ENCODE measurements around the gene DIAPH3. TPM values are rescaled to one million over a fixed set of nuclear protein-coding genes. Genes with fewer than 3 reads are reported as not detected.

Gene DIAPH3
- total RNA-seq, 2 experiments from 2014 or later, result 0.08 to 0.11 TPM

GRCh38 chr13:59734393-59734792, 429.3 kb downstream of the DIAPH3 start:
- Histone ChIP-seq H3K4me3 (ENCODE audit: low read length) (no peak overlapping the region), H3K27ac (ENCODE audit: low read depth in 1 of 2, low read length in 2 of 2) (no peak overlapping the region), H3K27me3 (ENCODE audit: control insufficient read depth in 1 of 2, insufficient read depth in 2 of 2, low read length in 2 of 2) (no peaks in the 10 kb centered on the region), H3K36me3 (ENCODE audit: insufficient read depth, low read length) (no peaks in the 10 kb centered on the region), H3K4me1 (ENCODE audit: insufficient read depth, low read length) (no peaks in the 10 kb centered on the region), H3K9me3 (ENCODE audit: control insufficient read depth in 1 of 2, insufficient read depth in 1 of 2, low read length in 2 of 2) (no peaks in the 10 kb centered on the region)
- Mint-ChIP-seq H3K9me3 (no peaks in the 10 kb centered on the region), H3K4me1 (ENCODE audit: low read depth) (no peaks in the 10 kb centered on the region), H3K27me3 (no peaks in the 10 kb centered on the region), H3K4me3 (no peak overlapping the region), H3K27ac (no peak overlapping the region), H3K36me3 (ENCODE audit: low read depth) (no peaks in the 10 kb centered on the region)
- CTCF ChIA-PET, result no interaction called here
- POLR2A ChIA-PET, result no interaction called here
- intact Hi-C loops (cut with DNase I, micrococcal nuclease), result no loop called here
- TF ChIP-seq CTCF (IDR thresholded peaks at IDR 0.05), result no peak
- ATAC-seq (ENCODE audit: poor library complexity) (no peak), DNase-seq (no peak)

- H3K27me3 ChIP-seq (ENCODE audit: control insufficient read depth in 1 of 2, insufficient read depth in 2 of 2, low read length in 2 of 2), result no peaks in the 10 kb centered on the region
- H3K9me3 Mint-ChIP-seq, result no peaks in the 10 kb centered on the region
- H3K4me1 ChIP-seq (ENCODE audit: insufficient read depth, low read length), result no peaks in the 10 kb centered on the region
- ChIA-PET CTCF (no interaction called here), POLR2A (no interaction called here)
- intact Hi-C loops (cut with DNase I, micrococcal nuclease), result no loop called here
- no peak overlapping the region for H3K4me3 ChIP-seq (ENCODE audit: low read length)
- DNase-seq (no peak), ATAC-seq (ENCODE audit: poor library complexity) (no peak)
- TF ChIP-seq CTCF (IDR thresholded peaks at IDR 0.05), result no peak
- no peaks in the 10 kb centered on the region for H3K9me3 ChIP-seq (ENCODE audit: control insufficient read depth in 1 of 2, insufficient read depth in 1 of 2, low read length in 2 of 2)
- H3K36me3 ChIP-seq (ENCODE audit: insufficient read depth, low read length), result no peaks in the 10 kb centered on the region
- no peak overlapping the region for H3K4me3 Mint-ChIP-seq
- no peaks in the 10 kb centered on the region for H3K27me3 Mint-ChIP-seq
- no peak overlapping the region for H3K27ac Mint-ChIP-seq
- H3K36me3 Mint-ChIP-seq (ENCODE audit: low read depth), result no peaks in the 10 kb centered on the region
- no peak overlapping the region for H3K27ac ChIP-seq (ENCODE audit: low read depth in 1 of 2, low read length in 2 of 2)
- H3K4me1 Mint-ChIP-seq (ENCODE audit: low read depth), result no peaks in the 10 kb centered on the region
Measured at GRCh38 chr13:59733744-59734143, 430.0 kb downstream of the DIAPH3 start.

DNA sequence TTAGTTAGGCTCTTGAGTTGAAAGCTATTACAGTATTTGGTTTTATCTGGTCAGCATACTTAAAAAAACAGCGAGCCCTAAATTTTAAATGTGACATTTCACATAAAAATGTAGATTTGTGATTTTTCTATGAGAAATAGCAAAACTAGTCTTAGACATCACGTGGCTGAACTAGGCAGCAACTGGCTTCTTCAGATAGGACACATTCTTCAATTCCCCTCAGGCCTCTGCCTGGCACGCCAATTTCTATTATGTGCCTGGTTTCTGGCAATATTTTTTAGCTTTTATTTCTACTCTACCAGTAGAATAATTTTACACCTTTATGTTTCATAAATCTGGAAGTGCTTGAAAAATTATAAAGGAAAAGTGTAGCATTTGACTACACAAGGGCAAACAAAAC, 433.7 kb downstream of the DIAPH3 start:
- no peaks in the 10 kb centered on the region for H3K4me1 ChIP-seq (ENCODE audit: insufficient read depth, low read length)
- no peaks in the 10 kb centered on the region for H3K9me3 ChIP-seq (ENCODE audit: control insufficient read depth in 1 of 2, insufficient read depth in 1 of 2, low read length in 2 of 2)
- intact Hi-C loops (cut with DNase I, micrococcal nuclease), result no loop called here
- Mint-ChIP-seq H3K27ac (no peak overlapping the region), H3K36me3 (ENCODE audit: low read depth) (no peaks in the 10 kb centered on the region), H3K4me1 (ENCODE audit: low read depth) (no peaks in the 10 kb centered on the region), H3K4me3 (no peak overlapping the region), H3K9me3 (no peaks in the 10 kb centered on the region), H3K27me3 (no peaks in the 10 kb centered on the region)
- no peak overlapping the region for H3K4me3 ChIP-seq (ENCODE audit: low read length)
- TF ChIP-seq CTCF (IDR thresholded peaks at IDR 0.05), result no peak
- POLR2A ChIA-PET, result no interaction called here
- CTCF ChIA-PET, result no interaction called here
- DNase-seq (no peak), ATAC-seq (ENCODE audit: poor library complexity) (no peak)
- H3K27me3 ChIP-seq (ENCODE audit: control insufficient read depth in 1 of 2, insufficient read depth in 2 of 2, low read length in 2 of 2), result no peaks in the 10 kb centered on the region
- H3K36me3 ChIP-seq (ENCODE audit: insufficient read depth, low read length), result no peaks in the 10 kb centered on the region
- H3K27ac ChIP-seq (ENCODE audit: low read depth in 1 of 2, low read length in 2 of 2), result no peak overlapping the region

All from CD4-positive, alpha-beta T cell (primary cell).